GM12872 (cell line): ENCODE results near the gene WDR33.

ENCODE experiments used
- CTCF ChIP-seq: IDR thresholded peaks from 3 replicates; pipeline ENCODE4 v1.5.1; 2011; ENCODE audit warnings: low read depth, mild to moderate bottlenecking, low read length, moderate library complexity; ENCODE audit not compliant: insufficient read depth

WDR33 gene

GRCh38 chr2:127844973-127845372 lies 34.0 kb upstream of the WDR33 start:
- no peak for TF ChIP-seq CTCF

GRCh38 chr2:127843677-127844076 lies 32.7 kb upstream of the WDR33 start:
- TF ChIP-seq CTCF = no peak

- no peak for TF ChIP-seq CTCF
These were observed 30.7 kb upstream of the WDR33 start for GRCh38 chr2:127841466-127842178.

GRCh38 chr2:127840893-127841292 lies 29.9 kb upstream of the WDR33 start:
- TF ChIP-seq CTCF = no peak

- no peak for TF ChIP-seq CTCF
These were observed 24.0 kb upstream of the WDR33 start for GRCh38 chr2:127834951-127835350.

- no peak for TF ChIP-seq CTCF
These were observed 18.9 kb upstream of the WDR33 start for GRCh38 chr2:127829845-127830246.

GRCh38 chr2:127826047-127826446 lies 15.1 kb upstream of the WDR33 start:
- no peak for TF ChIP-seq CTCF
